ENCODE measurements around the gene ERMP1.
A peak's percentile ranks its signal among the peaks of the same experiment; 100 is the strongest.

Gene ERMP1

GRCh38 chr9:5854063-5854790, 21.3 kb upstream of the ERMP1 start:
- no peak for DNase-seq (ENCODE audit: low read depth, low spot score)

DNA sequence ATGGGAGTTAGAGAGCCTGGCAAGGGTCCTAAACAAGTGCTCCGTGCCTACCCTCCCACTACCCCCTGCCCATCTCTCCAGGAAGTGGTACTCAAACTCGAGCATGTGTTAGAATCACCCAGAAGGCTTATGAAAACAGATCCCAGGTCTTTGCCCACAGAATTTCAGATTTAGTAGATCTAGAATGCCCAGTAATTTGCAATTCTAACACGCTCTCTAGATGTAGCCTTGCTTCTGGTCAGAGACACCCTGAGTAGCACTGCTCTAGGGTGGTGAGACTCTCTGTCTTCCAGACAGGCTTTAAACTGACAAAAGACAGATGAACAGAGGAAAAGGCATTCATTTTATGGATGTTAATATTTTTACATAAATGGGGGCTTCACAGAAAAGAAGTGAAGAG, 20.7 kb upstream of the ERMP1 start:
- no peak for DNase-seq (ENCODE audit: low read depth, low spot score)

- no peak for DNase-seq (ENCODE audit: low read depth, low spot score)
Observed at GRCh38 chr9:5852987-5853386, 20.1 kb upstream of the ERMP1 start.

- DNase-seq (ENCODE audit: low read depth, low spot score), result peak; percentile 50
Observed at GRCh38 chr9:5851445-5851844, 18.5 kb upstream of the ERMP1 start.

DNA sequence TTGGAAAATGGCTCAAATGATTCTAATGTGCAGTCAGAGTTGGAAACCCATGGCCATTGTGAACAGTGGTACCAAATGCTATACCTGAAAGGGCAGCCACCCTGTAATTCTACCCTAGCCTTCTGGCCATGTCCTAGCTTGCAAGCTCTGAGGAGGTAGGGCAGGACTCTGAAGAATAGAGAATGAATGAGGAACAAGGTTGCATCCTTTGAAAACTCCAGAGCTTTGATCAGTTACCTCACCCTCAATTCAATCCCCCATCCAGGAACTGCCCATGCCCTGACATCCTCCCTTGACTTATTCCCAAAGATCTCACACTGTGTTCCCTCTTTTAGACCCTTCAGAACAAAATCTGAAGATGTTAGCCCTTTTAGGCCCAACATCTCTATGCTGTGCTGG, 17.8 kb upstream of the ERMP1 start:
- no peak for DNase-seq (ENCODE audit: low read depth, low spot score)

DNA sequence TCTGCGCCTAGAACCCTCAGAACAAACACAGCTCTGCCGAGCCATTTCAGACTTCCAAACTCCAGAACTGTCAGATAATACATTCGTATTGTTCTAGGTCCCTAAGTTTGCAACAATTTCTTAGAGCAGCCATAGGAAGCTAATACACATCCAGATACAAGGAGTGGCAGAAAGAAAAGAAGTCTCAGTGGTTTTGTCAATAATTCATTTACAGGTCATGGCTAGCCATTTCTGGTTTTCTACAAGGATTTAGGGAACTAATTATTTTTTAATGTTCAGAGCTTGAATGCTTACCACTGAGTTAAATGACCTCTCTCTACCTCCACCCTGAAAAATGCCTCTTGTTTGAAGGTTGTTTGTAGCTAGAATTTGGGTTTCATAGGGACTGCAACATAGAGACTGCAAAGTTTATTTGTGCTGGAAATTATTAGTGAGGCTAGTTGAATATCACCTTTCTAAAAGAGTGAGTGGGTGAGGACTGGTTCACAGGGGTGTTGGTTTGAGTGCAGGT, 15.5 kb upstream of the ERMP1 start:
- DNase-seq (ENCODE audit: low read depth, low spot score), result no peak

GRCh38 chr9:5846501-5846921, 13.6 kb upstream of the ERMP1 start:
- DNase-seq (ENCODE audit: low read depth, low spot score), result no peak

DNA sequence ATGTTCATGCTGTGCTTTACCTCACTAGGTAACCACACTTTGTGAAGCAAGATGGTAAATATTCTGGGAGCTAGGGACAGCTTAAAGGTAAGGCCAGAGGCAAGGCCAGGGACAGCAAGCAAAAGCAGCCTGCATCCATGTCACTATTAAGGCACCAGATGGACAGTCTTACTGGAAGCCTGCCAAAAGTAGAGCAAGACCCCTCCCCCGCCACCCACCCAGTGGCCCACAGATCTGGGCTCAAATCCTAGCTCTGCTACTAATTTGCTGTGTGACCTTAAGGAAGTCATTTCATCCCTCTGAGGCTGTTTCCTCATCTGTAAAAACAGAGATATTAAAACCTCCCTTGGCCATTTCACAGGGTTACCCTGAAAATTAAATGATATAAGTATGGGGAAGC, 13.2 kb upstream of the ERMP1 start:
- DNase-seq (ENCODE audit: low read depth, low spot score), result no peak

DNA sequence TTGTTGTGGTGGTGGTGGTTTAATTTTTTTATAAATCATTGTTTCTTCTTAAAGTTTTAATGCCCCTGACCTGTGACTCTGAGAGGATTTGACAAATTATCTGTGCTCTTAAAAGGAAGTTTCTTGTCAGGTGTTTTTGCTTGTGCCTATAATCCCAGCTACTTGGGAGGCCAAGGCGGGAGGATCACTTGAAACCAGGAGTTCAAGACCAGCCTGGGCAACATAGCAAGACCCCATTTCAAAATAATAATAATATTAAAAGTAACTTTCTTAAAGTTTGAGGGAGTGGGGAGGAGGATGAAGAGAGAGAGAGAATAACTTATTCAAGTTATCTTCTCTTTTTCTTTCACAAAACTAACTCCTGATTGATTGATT, 12.2 kb upstream of the ERMP1 start:
- no peak for DNase-seq (ENCODE audit: low read depth, low spot score)

DNA sequence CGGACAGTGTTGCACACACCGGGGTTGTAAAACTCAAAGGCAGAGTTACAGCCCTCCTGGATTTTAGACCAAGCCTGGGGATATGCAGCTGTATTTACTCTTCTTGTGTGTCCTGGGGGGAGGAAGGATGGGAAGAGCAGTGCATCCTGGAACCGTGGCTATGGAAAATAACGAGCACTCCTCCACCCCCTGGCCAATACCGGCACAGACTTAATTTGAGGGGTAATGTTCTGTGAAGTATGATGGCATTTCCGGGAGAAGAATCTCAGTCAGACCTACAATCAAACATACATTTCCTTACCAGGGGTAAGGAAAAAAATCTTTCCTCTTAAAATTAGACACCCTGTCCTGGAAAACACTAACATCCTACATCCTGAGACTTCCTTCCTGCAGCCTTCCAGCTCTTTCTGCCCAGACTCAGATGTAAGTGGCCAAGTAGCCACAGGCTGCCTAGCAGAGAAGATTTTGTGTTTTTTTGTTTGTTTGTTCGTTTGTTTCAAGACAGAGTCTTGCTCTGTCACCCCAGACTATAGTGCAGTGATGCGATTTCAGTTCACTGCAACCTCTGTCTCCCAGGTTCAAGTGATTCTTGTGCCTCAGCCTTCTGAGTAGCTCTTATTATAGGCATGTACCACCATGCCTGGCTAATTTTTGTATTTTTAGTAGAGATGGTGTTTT, 11.0 kb upstream of the ERMP1 start:
- DNase-seq (ENCODE audit: low read depth, low spot score), result peak; percentile 11

DNA sequence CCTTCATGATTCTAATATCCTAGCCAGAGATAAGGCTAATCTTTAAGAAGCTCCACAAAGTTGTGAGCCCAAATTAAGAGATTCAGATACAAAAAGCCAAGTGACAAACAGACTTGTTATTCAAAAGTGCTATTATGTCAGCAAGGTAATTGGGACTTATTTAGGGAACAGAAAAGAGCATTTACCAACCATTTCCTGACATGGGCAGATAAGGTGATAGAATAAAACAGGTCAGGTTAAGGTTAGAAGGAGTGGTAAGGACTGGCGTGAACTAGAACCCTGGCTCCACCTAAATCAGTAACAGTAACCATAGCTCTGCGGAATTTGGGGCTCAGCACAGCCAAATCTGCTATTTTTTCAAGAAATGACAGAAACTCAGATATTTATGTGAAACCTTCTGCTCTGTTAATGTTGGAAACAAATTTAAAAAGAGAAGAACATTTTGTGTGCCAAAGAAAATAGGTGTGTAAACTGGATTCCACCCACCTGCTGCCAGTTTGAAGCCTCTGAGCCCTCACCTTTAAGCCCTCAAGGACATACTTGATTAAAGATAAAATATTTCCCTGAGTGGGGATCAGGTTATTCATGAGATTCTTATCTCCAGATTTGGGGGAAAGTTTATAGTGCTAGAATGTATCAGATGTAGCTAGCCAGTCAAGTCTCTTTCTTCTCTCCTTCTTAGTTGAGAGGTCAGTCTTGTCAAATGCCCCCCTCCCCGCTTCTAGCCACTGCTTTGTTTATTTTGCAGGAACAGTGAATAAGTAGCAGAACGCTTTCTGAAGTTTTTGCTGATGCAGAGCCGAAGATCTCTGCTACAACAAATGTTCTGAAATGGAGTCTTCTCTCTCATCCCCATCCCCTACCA, 10.2 kb upstream of the ERMP1 start:
- peak; percentile 11 for DNase-seq (ENCODE audit: low read depth, low spot score)

DNA sequence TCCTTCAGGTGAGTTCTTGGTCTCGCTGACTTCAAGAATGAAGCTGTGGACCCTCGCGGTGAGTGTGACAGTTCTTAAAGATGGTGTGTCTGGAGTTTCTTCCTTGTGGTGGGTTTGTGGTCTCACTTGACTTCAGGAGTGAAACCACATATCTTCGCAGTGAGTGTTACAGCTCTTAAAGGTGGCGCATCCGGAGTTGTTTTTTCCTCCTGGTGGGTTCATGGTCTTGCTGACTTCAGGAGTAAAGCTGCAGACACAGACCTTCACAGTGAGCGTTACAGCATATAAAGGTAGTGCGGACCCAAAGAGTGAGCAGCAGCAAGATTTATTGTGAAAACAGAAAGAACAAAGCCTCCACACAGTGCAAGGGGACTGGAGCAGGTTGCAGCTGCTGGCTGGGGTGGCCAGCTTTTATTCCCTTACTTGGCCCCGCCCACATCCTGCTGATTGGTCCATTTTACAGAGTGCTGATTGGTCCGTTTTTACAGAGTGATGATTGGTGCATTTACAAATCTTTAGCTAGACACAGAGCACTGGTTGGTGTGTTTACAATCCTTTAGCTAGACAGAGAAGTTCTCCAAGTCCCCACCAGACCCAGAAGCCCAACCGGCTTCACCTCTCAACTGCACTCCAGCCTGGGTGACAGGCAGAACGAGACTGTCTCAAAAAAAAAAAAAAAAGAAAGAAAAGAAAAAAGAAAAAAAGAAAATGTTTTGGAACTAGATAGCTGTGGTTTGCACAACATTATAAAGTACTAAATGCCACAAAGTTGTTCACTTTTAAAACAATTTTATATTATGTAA, 9.1 kb upstream of the ERMP1 start:
- DNase-seq (ENCODE audit: low read depth, low spot score), result no peak

DNA sequence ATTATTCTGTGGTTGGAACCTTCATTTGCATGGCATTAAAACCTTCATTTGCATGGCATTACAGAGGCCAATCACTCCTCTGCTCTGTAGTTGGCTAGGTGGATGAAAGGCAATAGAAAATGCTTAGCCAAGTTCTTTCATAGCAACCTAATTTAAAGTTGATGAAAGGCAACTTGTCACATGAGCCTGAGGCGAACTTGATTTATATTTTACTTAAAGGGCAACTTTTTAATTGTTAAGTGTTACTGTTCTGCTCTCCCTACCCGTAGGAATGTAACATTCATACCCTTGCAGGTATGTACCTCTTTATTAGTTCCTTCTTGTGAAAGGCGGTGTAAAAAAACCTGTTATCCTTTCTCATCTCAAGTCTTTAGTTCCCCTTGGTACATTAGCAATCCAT, 7.9 kb upstream of the ERMP1 start:
- no peak for DNase-seq (ENCODE audit: low read depth, low spot score)

DNA sequence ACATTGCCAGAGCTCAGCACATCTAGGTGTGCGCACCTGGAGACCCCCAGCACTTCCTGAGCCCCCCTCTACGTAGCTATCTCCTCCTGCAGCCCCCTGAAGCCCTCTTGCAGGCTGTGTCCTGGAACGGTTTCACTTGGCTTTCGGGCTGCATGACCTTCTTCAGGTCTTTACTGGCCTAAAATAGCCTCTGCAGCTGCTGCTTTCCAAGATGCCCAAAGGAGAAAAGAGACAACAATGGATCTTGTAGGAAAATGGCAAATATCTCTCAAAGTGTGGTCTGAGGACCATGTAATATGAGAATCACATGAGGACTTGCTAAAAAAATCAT, 6.6 kb upstream of the ERMP1 start:
- DNase-seq (ENCODE audit: low read depth, low spot score), result no peak

DNA sequence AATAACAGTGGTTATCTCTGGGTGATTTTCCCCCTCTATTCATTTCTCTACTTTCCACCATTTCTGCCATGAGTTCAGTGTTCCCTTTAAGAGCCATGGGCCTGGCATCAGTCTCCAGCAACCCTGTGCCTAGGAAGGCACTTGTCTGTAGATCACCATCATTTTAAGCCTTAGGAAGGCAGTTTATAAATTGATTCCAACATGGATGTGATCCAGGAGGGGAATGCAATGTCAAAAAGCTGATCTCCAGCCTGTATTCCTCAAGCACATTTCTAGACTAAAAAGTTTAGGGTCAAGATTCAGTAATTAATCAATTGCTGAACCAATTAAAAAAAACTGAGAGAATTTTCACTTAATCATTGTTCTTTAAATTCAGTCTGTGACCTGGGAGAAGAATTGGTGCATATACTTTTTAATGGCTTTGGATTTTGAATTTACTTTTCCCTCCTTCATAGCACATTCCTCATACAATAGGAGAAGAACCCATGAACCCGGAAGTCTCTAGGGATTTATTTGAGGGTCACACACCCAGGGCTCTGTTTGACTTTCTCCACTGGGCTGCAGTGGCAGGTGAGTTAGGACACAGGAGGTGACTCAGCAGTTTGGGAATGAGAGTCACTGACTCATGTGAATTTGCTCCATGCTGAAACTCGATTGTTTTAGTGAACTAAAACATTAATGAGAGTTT, 6.1 kb upstream of the ERMP1 start:
- DNase-seq (ENCODE audit: low read depth, low spot score), result peak; percentile 52

DNA sequence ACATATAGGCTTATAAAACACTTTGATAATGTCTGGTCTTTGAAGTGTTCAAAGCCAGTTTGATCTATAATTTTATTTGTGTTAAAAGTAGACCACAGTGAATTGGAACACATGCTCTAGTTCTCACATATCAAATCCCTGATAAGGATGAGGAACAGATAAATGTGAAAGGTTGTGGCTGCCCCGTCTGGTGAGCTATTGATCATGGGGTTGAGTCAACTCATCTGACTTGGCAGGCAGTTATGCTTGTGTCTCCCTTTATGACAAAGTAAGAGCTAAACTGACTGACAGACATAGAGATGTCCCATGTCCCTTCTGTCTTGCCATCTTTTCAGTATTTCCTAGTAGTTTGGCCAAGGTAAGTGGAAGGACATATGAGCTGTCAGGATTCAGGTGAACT, 2.9 kb upstream of the ERMP1 start:
- no peak for DNase-seq (ENCODE audit: low read depth, low spot score)

DNA sequence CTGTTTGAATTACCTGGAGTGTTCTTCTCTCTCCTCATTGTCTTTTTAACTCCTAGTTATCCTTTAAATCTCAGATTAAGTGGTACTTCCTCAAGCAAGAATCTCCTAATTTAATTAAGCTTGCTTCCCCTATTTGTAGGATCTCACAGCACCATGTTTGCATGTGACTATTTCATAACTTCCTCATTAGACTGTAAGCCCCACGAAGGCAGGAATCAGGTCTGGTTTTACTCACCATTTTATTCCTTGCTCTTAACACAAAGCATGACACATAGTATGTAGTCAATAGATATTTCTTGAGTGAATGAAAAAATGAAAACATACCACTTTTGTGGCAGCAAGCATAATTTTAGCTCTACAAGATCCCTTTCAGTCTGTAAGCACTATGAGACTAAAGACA, 1.3 kb upstream of the ERMP1 start:
- no peak for DNase-seq (ENCODE audit: low read depth, low spot score)

GRCh38 chr9:5832071-5832537, 813 bp downstream of the ERMP1 start:
- DNase-seq (ENCODE audit: low read depth, low spot score), result no peak

GRCh38 chr9:5825895-5826622, 6.9 kb downstream of the ERMP1 start:
- no peak for DNase-seq (ENCODE audit: low read depth, low spot score)

- no peak for DNase-seq (ENCODE audit: low read depth, low spot score)
Observed at GRCh38 chr9:5825223-5825622, 7.7 kb downstream of the ERMP1 start.
